ENCODE measurements around the gene TFDP2. TPM values are rescaled to one million over a fixed set of nuclear protein-coding genes. Genes with fewer than 3 reads are reported as not detected.

The TFDP2 gene
- total RNA-seq, 1 experiment from 2014 or later = 48.2 TPM

GRCh38 chr3:142151240-142151639, 1.9 kb upstream of the TFDP2 start (continued):
- TF ChIP-seq, protein P1, sequence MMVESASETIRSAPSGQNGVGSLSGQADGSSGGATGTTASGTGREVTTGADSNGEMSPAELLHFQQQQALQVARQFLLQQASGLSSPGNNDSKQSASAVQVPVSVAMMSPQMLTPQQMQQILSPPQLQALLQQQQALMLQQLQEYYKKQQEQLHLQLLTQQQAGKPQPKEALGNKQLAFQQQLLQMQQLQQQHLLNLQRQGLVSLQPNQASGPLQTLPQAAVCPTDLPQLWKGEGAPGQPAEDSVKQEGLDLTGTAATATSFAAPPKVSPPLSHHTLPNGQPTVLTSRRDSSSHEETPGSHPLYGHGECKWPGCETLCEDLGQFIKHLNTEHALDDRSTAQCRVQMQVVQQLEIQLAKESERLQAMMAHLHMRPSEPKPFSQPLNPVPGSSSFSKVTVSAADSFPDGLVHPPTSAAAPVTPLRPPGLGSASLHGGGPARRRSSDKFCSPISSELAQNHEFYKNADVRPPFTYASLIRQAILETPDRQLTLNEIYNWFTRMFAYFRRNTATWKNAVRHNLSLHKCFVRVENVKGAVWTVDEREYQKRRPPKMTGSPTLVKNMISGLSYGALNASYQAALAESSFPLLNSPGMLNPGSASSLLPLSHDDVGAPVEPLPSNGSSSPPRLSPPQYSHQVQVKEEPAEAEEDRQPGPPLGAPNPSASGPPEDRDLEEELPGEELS (CRISPR knock-in tag; IDR thresholded peaks at IDR 0.05) = no peak

GRCh38 chr3:142150271-142150670, 927 bp upstream of the TFDP2 start:
- H3K36me3 Mint-ChIP-seq = no peaks in the 10 kb centered on the region
- H3K27me3 Mint-ChIP-seq (ENCODE audit: low read depth) = peaks cover 29% of the 10 kb centered on the region
- ATAC-seq (no peak), DNase-seq (ENCODE audit: low spot score) (no peak)
- peaks cover 10% of the 10 kb centered on the region for H3K4me1 Mint-ChIP-seq
- no peaks in the 10 kb centered on the region for H3K9me3 Mint-ChIP-seq
- CTCF ChIA-PET = interaction anchor here (1.5 to 1.7 kb wide), 2 partner anchors 10 to 30 kb away, joined by 7 to 8 read pairs; no protein-coding TSS in a partner anchor
- peak overlapping the region; percentile 81 for H3K4me3 Mint-ChIP-seq
- POLR2A ChIA-PET = no interaction called here
- H3K27ac Mint-ChIP-seq = no peak overlapping the region; the same call in 1 of the 2 replicates
- TF ChIP-seq, protein P2, sequence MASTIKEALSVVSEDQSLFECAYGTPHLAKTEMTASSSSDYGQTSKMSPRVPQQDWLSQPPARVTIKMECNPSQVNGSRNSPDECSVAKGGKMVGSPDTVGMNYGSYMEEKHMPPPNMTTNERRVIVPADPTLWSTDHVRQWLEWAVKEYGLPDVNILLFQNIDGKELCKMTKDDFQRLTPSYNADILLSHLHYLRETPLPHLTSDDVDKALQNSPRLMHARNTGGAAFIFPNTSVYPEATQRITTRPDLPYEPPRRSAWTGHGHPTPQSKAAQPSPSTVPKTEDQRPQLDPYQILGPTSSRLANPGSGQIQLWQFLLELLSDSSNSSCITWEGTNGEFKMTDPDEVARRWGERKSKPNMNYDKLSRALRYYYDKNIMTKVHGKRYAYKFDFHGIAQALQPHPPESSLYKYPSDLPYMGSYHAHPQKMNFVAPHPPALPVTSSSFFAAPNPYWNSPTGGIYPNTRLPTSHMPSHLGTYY (CRISPR knock-in tag; IDR thresholded peaks at IDR 0.05) = no peak
- TF ChIP-seq ZNF317 (CRISPR knock-in tag; IDR thresholded peaks at IDR 0.05; ENCODE audit: borderline replicate concordance, low read depth) (no peak), HMGA2 (CRISPR knock-in tag; IDR thresholded peaks at IDR 0.05) (no peak), ELF4 (CRISPR knock-in tag; IDR thresholded peaks at IDR 0.05; ENCODE audit: low read depth) (no peak), ZSCAN18 (CRISPR knock-in tag; IDR thresholded peaks at IDR 0.05) (no peak), ZNF219 (CRISPR knock-in tag; IDR thresholded peaks at IDR 0.05; ENCODE audit: borderline replicate concordance) (no peak), FOXJ3 (CRISPR knock-in tag; IDR thresholded peaks at IDR 0.05; ENCODE audit: borderline replicate concordance) (no peak), ZNF396 (CRISPR knock-in tag; IDR thresholded peaks at IDR 0.05; ENCODE audit: borderline replicate concordance) (no peak), JUN (CRISPR knock-in tag; IDR thresholded peaks at IDR 0.05) (no peak), ZNF416 (CRISPR knock-in tag; IDR thresholded peaks at IDR 0.05) (no peak), TEAD1 (CRISPR knock-in tag; IDR thresholded peaks at IDR 0.05) (no peak), E2F4 (CRISPR knock-in tag; IDR thresholded peaks at IDR 0.05; ENCODE audit: borderline replicate concordance, low read depth) (no peak), ZNF671 (CRISPR knock-in tag; IDR thresholded peaks at IDR 0.05) (no peak)
- TF ChIP-seq, protein P3, sequence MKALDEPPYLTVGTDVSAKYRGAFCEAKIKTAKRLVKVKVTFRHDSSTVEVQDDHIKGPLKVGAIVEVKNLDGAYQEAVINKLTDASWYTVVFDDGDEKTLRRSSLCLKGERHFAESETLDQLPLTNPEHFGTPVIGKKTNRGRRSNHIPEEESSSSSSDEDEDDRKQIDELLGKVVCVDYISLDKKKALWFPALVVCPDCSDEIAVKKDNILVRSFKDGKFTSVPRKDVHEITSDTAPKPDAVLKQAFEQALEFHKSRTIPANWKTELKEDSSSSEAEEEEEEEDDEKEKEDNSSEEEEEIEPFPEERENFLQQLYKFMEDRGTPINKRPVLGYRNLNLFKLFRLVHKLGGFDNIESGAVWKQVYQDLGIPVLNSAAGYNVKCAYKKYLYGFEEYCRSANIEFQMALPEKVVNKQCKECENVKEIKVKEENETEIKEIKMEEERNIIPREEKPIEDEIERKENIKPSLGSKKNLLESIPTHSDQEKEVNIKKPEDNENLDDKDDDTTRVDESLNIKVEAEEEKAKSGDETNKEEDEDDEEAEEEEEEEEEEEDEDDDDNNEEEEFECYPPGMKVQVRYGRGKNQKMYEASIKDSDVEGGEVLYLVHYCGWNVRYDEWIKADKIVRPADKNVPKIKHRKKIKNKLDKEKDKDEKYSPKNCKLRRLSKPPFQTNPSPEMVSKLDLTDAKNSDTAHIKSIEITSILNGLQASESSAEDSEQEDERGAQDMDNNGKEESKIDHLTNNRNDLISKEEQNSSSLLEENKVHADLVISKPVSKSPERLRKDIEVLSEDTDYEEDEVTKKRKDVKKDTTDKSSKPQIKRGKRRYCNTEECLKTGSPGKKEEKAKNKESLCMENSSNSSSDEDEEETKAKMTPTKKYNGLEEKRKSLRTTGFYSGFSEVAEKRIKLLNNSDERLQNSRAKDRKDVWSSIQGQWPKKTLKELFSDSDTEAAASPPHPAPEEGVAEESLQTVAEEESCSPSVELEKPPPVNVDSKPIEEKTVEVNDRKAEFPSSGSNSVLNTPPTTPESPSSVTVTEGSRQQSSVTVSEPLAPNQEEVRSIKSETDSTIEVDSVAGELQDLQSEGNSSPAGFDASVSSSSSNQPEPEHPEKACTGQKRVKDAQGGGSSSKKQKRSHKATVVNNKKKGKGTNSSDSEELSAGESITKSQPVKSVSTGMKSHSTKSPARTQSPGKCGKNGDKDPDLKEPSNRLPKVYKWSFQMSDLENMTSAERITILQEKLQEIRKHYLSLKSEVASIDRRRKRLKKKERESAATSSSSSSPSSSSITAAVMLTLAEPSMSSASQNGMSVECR (CRISPR knock-in tag; IDR thresholded peaks at IDR 0.05; ENCODE audit: borderline replicate concordance) = no peak

Measured in WTC11 (cell line).